ENCODE data around the gene PCDHAC2.

- TF ChIP-seq PKNOX1 (IDR thresholded peaks at IDR 0.05) (no peak), FOXK2 (IDR thresholded peaks at IDR 0.05) (no peak), SP1 (IDR thresholded peaks at IDR 0.05) (no peak), ELF4 (IDR thresholded peaks at IDR 0.05) (no peak), HDGF (IDR thresholded peaks at IDR 0.05; ENCODE audit: borderline replicate concordance) (no peak), FOXM1 (IDR thresholded peaks at IDR 0.05; ENCODE audit: borderline replicate concordance) (no peak), L3MBTL2 (conservative IDR thresholded peaks at IDR 0.05) (no peak), BHLHE40 (IDR thresholded peaks at IDR 0.05; ENCODE audit: borderline replicate concordance) (no peak)
Observed at GRCh38 chr5:140946578-140946977, 19.7 kb upstream of the PCDHAC2 start.

Data from HEK293T (cell line).